Panc1 (cell line): ENCODE results near the gene AMPH. TPM values are rescaled to one million over a fixed set of nuclear protein-coding genes. Genes with fewer than 3 reads are reported as not detected.

Experiments
- ATAC-seq: fragments of 200-7000 bp; cut with Tn5 transposase; 2 replicates; pipeline ENCODE4 v1.9.1; 2020; ENCODE audit warnings: mild to moderate bottlenecking, moderate library complexity
- BruUV-seq: library from RNA; stranded (reverse); fragments of 400-500 nt; replicated peaks from 2 replicates; lab custom pipeline; 2021; lab: Mats Ljungman, UMichigan
- CTCF ChIA-PET: fragments of 300-600 bp; sonication (Branson Sonifier 250); formaldehyde crosslinking; loops from one replicate; lab custom pipeline; 2022; ENCODE audit warnings: antibody characterized with exemption; lab: Charles Lee
- POLR2A ChIA-PET: fragments of 300-600 bp; sonication (Branson Sonifier 250); formaldehyde crosslinking; loops from one replicate; lab custom pipeline; 2022; ENCODE audit warnings: antibody characterized with exemption; lab: Charles Lee
- DNase-seq: peaks from one replicate; pipeline ENCODE4 v3.0.0-alpha.2; 2010; ENCODE audit warnings: low read depth, low spot score
- H3K27ac ChIP-seq: 2 replicates; pipeline ENCODE4 v1.5.1; 2011; ENCODE audit warnings: mild to moderate bottlenecking, low read length, inconsistent platforms
- H3K27me3 ChIP-seq: fragments of 200-500 bp; sonication (Bioruptor generic); 2 replicates; pipeline ENCODE4 v1.6.0; 2014; ENCODE audit warnings: low read length, inconsistent platforms; ENCODE audit not compliant: control insufficient read depth, insufficient read depth
- H3K36me3 ChIP-seq: fragments of 200-500 bp; sonication (Bioruptor generic); 2 replicates; pipeline ENCODE4 v1.5.1; 2014; ENCODE audit warnings: inconsistent platforms, mild to moderate bottlenecking, low read length, moderate library complexity; ENCODE audit not compliant: control insufficient read depth, insufficient read depth
- H3K4me1 ChIP-seq: 2 replicates; pipeline ENCODE4 v1.5.1; 2011; ENCODE audit warnings: inconsistent platforms, mild to moderate bottlenecking, low read length, moderate library complexity; ENCODE audit not compliant: control insufficient read depth, insufficient read depth
- H3K4me3 ChIP-seq, 2 experiments: 2 replicates each; pipeline ENCODE4 v1.5.1; 2011 to 2012; ENCODE audit warnings: low read depth in 2 of 2, low read length in 2 of 2, mild to moderate bottlenecking in 2 of 2, inconsistent platforms in 1 of 2, moderate library complexity in 1 of 2
- H3K9me3 ChIP-seq: fragments of 200-500 bp; sonication (Bioruptor generic); 2 replicates; pipeline ENCODE4 v1.5.1; 2014; ENCODE audit warnings: low read depth, mild to moderate bottlenecking, inconsistent platforms, low read length, moderate library complexity; ENCODE audit not compliant: control insufficient read depth, insufficient read depth
- CTCF ChIP-seq: fragments of 450-650 bp; IDR thresholded peaks from 2 replicates; pipeline ENCODE4 v1.5.1; 2017; ENCODE audit warnings: mild to moderate bottlenecking
- POLR2AphosphoS5 ChIP-seq: IDR thresholded peaks from 2 replicates; pipeline ENCODE4 v1.6.1; 2012; ENCODE audit warnings: mild to moderate bottlenecking, low read depth, low read length, moderate library complexity
- REST ChIP-seq, 2 experiments: IDR thresholded peaks; 2 replicates each; pipeline ENCODE4 v1.6.1; 2011 to 2012; ENCODE audit warnings: low read depth in 2 of 2, control low read depth in 1 of 2, low read length in 1 of 2, mild to moderate bottlenecking in 1 of 2, moderate library complexity in 1 of 2; ENCODE audit not compliant: insufficient read depth in 1 of 2
- SIN3A ChIP-seq: IDR thresholded peaks from 2 replicates; pipeline ENCODE4 v1.6.1; 2012; ENCODE audit warnings: low read depth, mild to moderate bottlenecking, low read length, moderate library complexity, borderline replicate concordance; ENCODE audit not compliant: insufficient read depth
- TCF7L2 ChIP-seq: IDR thresholded peaks from 2 replicates; pipeline ENCODE4 v1.6.1; 2011; ENCODE audit warnings: mild to moderate bottlenecking, low read depth, low read length, inconsistent platforms
- in situ Hi-C: cut with HindIII; loops from 2 replicates; pipeline ENCODE4 v1.10.0; 2016; ENCODE audit warnings: low sequenced_read_pairs, low pct_unique_long_range_greater_than_20kb
- intact Hi-C: fragments of 100-400 bp; cut with micrococcal nuclease; formaldehyde crosslinking; loops from one replicate; pipeline ENCODE4 v1.10.0; 2022; ENCODE audit not compliant: unreplicated experiment
- total RNA-seq: library from RNA; stranded (reverse); gene quantifications from one replicate; pipeline ENCODE4 v1.2.1, GENCODE V29; 2021; ENCODE audit not compliant: unreplicated experiment

Gene AMPH
- total RNA-seq, 1 experiment from 2014 or later: not detected

GRCh38 chr7:38600741-38601140, 30.4 kb downstream of the AMPH start:
- no peaks in the 10 kb centered on the region for H3K27me3 ChIP-seq
- no peak for DNase-seq
- intact Hi-C loops: no loop called here
- no TSS peak for BruUV-seq
- no peaks in the 10 kb centered on the region for H3K36me3 ChIP-seq
- no peaks in the 10 kb centered on the region for H3K4me1 ChIP-seq
- ATAC-seq: no peak
- H3K9me3 ChIP-seq: no peaks in the 10 kb centered on the region
- ChIA-PET POLR2A (no interaction called here), CTCF (no interaction called here)
- H3K4me3 ChIP-seq: no peak overlapping the region
- in situ Hi-C loops: no loop called here
- H3K27ac ChIP-seq: no peak overlapping the region
- TF ChIP-seq POLR2AphosphoS5 (no peak), REST (IDR thresholded peaks at IDR 0.05; ENCODE audit: insufficient read depth in 1 of 2, low read depth in 2 of 2, low read length in 1 of 2) (no peak), SIN3A (no peak), CTCF (no peak), TCF7L2 (no peak)

- Histone ChIP-seq H3K4me1 (no peaks in the 10 kb centered on the region), H3K4me3 (no peak overlapping the region), H3K27me3 (no peaks in the 10 kb centered on the region), H3K27ac (no peak overlapping the region), H3K9me3 (no peaks in the 10 kb centered on the region), H3K36me3 (no peaks in the 10 kb centered on the region)
- ATAC-seq (no peak), DNase-seq (no peak)
- ChIA-PET POLR2A (no interaction called here), CTCF (no interaction called here)
- TF ChIP-seq REST (IDR thresholded peaks at IDR 0.05; ENCODE audit: insufficient read depth in 1 of 2, low read depth in 2 of 2, low read length in 1 of 2) (no peak), POLR2AphosphoS5 (no peak), SIN3A (no peak), TCF7L2 (no peak), CTCF (no peak)
- in situ Hi-C loops: no loop called here
- intact Hi-C loops: no loop called here
- BruUV-seq: no TSS peak
Observed at GRCh38 chr7:38594949-38595348, 36.2 kb downstream of the AMPH start.
